Kidney epithelial cell (primary cell): ENCODE results near the gene SCML2. TPM values are rescaled to one million over a fixed set of nuclear protein-coding genes. Genes with fewer than 3 reads are reported as not detected.

Experiments used
- DNase-seq: peaks from one replicate; pipeline ENCODE4 v3.0.0-alpha.2; 2010; ENCODE audit warnings: low read depth
- H3K27me3 ChIP-seq: 2 replicates; pipeline ENCODE4 v1.6.0; 2011; ENCODE audit warnings: low read length; ENCODE audit not compliant: control insufficient read depth, insufficient read depth
- H3K36me3 ChIP-seq: 2 replicates; pipeline ENCODE4 v1.5.1; 2011; ENCODE audit warnings: low read length; ENCODE audit not compliant: control insufficient read depth, insufficient read depth
- H3K4me3 ChIP-seq: 2 replicates; pipeline ENCODE4 v1.5.1; 2011; ENCODE audit warnings: low read depth, mild to moderate bottlenecking, control low read depth, low read length
- total RNA-seq: library from RNA; depleted of rRNA; stranded (reverse); fragments of >200 nt; gene quantifications from 2 replicates; pipeline ENCODE4 v1.2.3, GENCODE V29; 2015
- TF ChIP-seq, protein P1 (sequence below): IDR thresholded peaks from 2 replicates; pipeline ENCODE4 v1.5.1; 2011; ENCODE audit warnings: mild to moderate bottlenecking, moderate library complexity, low read length, control low read depth, inconsistent platforms; ENCODE audit not compliant: insufficient read depth, poor library complexity, severe bottlenecking

SCML2 gene
- total RNA-seq, 1 donor from 2014 or later: 1.5 TPM

DNA sequence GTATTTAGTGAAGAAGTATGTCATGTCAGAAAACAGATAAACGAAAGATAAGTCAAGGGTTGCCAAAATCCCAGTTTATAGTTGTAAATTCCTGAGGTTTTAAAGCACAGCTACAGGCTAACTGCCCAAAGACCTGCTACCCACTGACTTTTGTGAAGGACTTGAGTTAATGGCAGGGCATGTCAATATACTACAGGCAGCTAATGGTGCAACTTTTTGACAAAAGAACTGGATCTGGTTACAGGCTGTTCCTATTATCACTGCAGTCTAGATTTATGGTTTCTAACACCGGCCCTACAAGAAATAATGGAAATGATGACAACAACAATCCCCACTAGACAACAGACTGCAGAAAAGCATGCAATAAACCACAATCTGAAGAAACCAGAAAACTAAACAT, 6.4 kb downstream of the SCML2 start:
- TF ChIP-seq, protein P1, sequence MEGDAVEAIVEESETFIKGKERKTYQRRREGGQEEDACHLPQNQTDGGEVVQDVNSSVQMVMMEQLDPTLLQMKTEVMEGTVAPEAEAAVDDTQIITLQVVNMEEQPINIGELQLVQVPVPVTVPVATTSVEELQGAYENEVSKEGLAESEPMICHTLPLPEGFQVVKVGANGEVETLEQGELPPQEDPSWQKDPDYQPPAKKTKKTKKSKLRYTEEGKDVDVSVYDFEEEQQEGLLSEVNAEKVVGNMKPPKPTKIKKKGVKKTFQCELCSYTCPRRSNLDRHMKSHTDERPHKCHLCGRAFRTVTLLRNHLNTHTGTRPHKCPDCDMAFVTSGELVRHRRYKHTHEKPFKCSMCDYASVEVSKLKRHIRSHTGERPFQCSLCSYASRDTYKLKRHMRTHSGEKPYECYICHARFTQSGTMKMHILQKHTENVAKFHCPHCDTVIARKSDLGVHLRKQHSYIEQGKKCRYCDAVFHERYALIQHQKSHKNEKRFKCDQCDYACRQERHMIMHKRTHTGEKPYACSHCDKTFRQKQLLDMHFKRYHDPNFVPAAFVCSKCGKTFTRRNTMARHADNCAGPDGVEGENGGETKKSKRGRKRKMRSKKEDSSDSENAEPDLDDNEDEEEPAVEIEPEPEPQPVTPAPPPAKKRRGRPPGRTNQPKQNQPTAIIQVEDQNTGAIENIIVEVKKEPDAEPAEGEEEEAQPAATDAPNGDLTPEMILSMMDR: no peak
- DNase-seq: no peak
- no peak overlapping the region for H3K4me3 ChIP-seq

DNA sequence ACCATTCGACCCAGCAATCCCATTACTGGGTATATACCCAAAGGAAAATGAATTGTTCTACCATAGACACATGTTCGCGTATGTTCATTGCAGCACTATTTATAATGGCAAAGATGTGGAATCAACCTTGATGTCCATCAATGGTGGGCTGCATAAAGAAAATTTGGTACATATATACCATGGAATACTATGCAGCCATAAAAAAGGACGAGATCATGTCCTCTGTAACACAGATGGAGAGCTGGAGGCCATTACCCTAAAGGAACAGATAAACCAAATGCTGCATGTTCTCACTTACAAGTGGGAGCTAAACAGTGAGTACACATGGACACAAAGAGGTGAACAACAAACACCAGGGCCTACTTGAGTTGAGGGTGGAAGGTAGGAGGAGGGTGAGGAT, 45.1 kb downstream of the SCML2 start:
- no peak overlapping the region for H3K4me3 ChIP-seq
- TF ChIP-seq, protein P1: no peak
- no peak for DNase-seq
- no peaks in the 10 kb centered on the region for H3K27me3 ChIP-seq
- H3K36me3 ChIP-seq: no peaks in the 10 kb centered on the region

More for the DNA sequence above, 6.4 kb downstream of the SCML2 start:
- Histone ChIP-seq H3K27me3 (no peaks in the 10 kb centered on the region), H3K36me3 (no peaks in the 10 kb centered on the region)

DNA sequence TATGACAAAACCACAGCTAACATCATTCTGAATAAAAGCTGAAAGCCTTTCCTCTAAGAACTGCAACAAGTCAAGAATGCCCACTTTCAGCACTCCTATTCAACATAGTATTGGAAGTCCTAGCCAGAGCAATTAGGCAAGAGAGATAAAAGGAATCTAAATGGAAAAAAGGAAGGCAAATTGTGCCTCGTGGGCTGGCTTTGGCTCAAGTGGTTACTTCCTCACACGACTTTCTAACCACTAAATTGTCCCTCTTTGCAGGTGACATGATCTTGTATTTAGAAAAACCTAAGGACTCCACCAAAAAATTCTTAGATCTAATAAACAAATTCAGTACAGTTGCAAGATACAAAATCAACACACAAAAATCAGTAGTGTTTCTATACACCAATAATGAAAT, 57.2 kb downstream of the SCML2 start:
- no peak for DNase-seq
- Histone ChIP-seq H3K36me3 (no peaks in the 10 kb centered on the region), H3K4me3 (no peak overlapping the region), H3K27me3 (no peaks in the 10 kb centered on the region)
- TF ChIP-seq, protein P1: no peak

DNA sequence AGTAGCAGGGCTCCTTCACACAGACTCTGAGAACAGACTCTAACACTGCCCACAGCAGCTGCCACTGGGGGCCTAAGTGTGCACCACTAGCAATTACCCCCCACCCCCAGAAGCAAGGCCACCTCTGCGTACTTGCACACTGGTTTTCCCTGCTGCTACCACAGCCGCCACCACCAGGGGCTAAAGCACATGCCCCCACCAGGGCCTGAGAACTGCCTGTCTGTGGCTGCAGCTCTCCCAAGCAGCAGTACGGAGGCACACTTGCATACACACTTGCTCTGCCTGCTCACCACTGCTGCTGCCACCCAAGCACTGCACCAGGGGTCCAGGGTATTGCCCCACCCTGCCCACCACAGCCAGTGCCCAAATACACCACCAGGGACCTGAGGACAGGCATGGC, 59.6 kb downstream of the SCML2 start:
- no peak for DNase-seq

DNA sequence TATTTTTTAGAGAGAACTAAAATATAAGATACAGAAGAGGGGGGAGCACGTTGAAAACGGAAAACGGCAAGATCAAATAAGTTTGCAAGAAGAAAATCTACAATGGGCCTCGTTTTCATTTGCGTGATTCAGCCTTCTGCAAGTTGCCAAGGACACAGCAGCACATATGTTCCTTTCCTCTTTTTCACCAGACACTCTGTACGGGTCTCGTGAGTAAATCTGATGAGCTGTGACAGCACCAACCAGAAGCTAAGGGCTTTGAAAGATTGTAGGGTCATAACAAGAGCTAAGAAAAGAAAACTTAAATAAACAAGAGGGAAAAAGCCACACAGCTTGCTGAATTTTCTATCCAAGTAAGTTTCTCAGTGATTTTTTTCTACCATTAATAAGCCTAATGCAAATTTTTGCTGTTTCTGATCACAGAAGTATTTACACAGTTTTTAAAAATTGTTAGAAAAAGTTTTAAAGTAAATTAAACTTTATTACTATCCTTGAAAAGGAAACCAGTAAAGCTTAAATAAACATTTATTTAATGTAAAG, 63.4 kb downstream of the SCML2 start:
- DNase-seq: no peak
- H3K4me3 ChIP-seq: no peak overlapping the region
- H3K27me3 ChIP-seq: no peaks in the 10 kb centered on the region
- TF ChIP-seq, protein P1: no peak
- H3K36me3 ChIP-seq: no peaks in the 10 kb centered on the region

More for the DNA sequence above, 59.6 kb downstream of the SCML2 start:
- Histone ChIP-seq H3K27me3 (no peaks in the 10 kb centered on the region), H3K4me3 (no peak overlapping the region), H3K36me3 (no peaks in the 10 kb centered on the region)
- TF ChIP-seq, protein P1: no peak

DNA sequence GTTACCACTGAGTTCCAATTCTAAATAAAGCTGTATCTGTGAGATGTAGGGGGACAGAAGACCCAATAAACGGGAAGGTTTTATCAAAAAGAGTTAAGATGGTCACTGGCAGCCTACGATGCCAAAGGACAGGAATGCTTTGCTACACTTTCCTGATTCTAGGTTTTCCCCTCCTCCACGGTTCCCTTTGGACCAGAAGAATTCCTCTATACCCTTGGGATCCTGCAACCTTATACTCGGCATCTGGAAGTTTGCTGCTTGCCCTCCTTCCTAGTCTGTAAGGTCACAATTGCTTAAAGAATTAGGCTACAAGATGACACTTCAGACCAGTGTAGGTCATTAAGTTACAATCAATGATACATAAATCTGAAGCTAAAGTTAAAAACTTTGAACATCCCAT, 64.3 kb downstream of the SCML2 start:
- DNase-seq: no peak
- H3K27me3 ChIP-seq: no peaks in the 10 kb centered on the region
- H3K36me3 ChIP-seq: no peaks in the 10 kb centered on the region
- TF ChIP-seq, protein P1: no peak
- H3K4me3 ChIP-seq: no peak overlapping the region
